Naive thymus-derived CD4-positive, alpha-beta T cell (primary cell): Measurements from ENCODE around the gene DPP7. TPM values are rescaled to one million over a fixed set of nuclear protein-coding genes. Genes with fewer than 3 reads are reported as not detected.

ENCODE experiments used
- ATAC-seq: fragments of 150-1000 bp; cut with Tn5 transposase; 2 replicates; pipeline ENCODE4 v1.10.0; 2021; ENCODE audit warnings: mild to moderate bottlenecking, moderate library complexity
- CTCF ChIA-PET: fragments of 350-600 bp; sonication (Branson Sonifier 250); formaldehyde crosslinking; loops from one replicate; lab custom pipeline; 2021; ENCODE audit warnings: antibody characterized with exemption; lab: Charles Lee
- POLR2A ChIA-PET: fragments of 350-600 bp; sonication (Branson Sonifier 250); formaldehyde crosslinking; loops from one replicate; lab custom pipeline; 2021; ENCODE audit warnings: antibody characterized with exemption, inconsistent platforms; lab: Charles Lee
- DNase-seq, 9 donors: peaks; one replicate each; pipeline versions ENCODE4 v3.0.0 to v3.0.0-alpha.2; 2020 to 2022; ENCODE audit warnings: mixed read lengths in 1 of 9
- H3K27ac ChIP-seq: one replicate; pipeline ENCODE4 v1.7.0; 2013; ENCODE audit warnings: mild to moderate bottlenecking, low read depth, low read length, moderate library complexity
- H3K27me3 ChIP-seq, 2 donors: one replicate each; pipeline ENCODE4 v1.7.0; 2013; ENCODE audit warnings: low read length in 2 of 2, mild to moderate bottlenecking in 2 of 2, moderate library complexity in 2 of 2; ENCODE audit not compliant: control insufficient read depth in 2 of 2, insufficient read depth in 2 of 2
- H3K36me3 ChIP-seq, 3 experiments: 1 replicate in 2 of 3; 2 replicates in 1 of 3; pipeline ENCODE4 v1.7.0; 2013; ENCODE audit warnings: low read length in 3 of 3, mild to moderate bottlenecking in 3 of 3, moderate library complexity in 1 of 3; ENCODE audit not compliant: insufficient read depth in 3 of 3, control insufficient read depth in 2 of 3
- H3K4me1 ChIP-seq, 2 donors: one replicate each; pipeline ENCODE4 v1.7.0; 2013; ENCODE audit warnings: low read length in 2 of 2, mild to moderate bottlenecking in 2 of 2, moderate library complexity in 1 of 2; ENCODE audit not compliant: control insufficient read depth in 2 of 2, insufficient read depth in 2 of 2
- H3K4me3 ChIP-seq: 2 replicates; pipeline ENCODE4 v1.7.0; 2013; ENCODE audit warnings: mild to moderate bottlenecking, low read length
- H3K9me3 ChIP-seq, 3 experiments: 1 replicate in 2 of 3; 2 replicates in 1 of 3; pipeline ENCODE4 v1.7.0; 2013; ENCODE audit warnings: low read length in 3 of 3; ENCODE audit not compliant: control insufficient read depth in 2 of 3
- H3K27ac Mint-ChIP-seq, 9 donors: one replicate each; pipeline ENCODE4 v1.8.0; 2020 to 2022; ENCODE audit warnings: mixed read lengths in 9 of 9, mild to moderate bottlenecking in 8 of 9, moderate library complexity in 5 of 9, inconsistent platforms in 2 of 9
- H3K27me3 Mint-ChIP-seq, 5 donors: one replicate each; pipeline ENCODE4 v1.8.0; 2021 to 2022; ENCODE audit warnings: mixed read lengths in 5 of 5, mild to moderate bottlenecking in 1 of 5
- H3K36me3 Mint-ChIP-seq, 5 donors: one replicate each; pipeline ENCODE4 v1.8.0; 2020 to 2022; ENCODE audit warnings: mixed read lengths in 5 of 5, mild to moderate bottlenecking in 3 of 5, inconsistent platforms in 1 of 5
- H3K4me1 Mint-ChIP-seq, 7 donors: one replicate each; pipeline ENCODE4 v1.8.0; 2020 to 2022; ENCODE audit warnings: mixed read lengths in 7 of 7, mild to moderate bottlenecking in 3 of 7, inconsistent platforms in 1 of 7
- H3K4me3 Mint-ChIP-seq, 10 donors: one replicate each; pipeline ENCODE4 v1.8.0; 2020 to 2022; ENCODE audit warnings: mild to moderate bottlenecking in 10 of 10, mixed read lengths in 10 of 10, moderate library complexity in 6 of 10, inconsistent platforms in 2 of 10
- H3K9me3 Mint-ChIP-seq, 11 donors: one replicate each; pipeline ENCODE4 v1.8.0; 2020 to 2022; ENCODE audit warnings: mixed read lengths in 11 of 11, mild to moderate bottlenecking in 4 of 11, inconsistent platforms in 1 of 11, moderate library complexity in 1 of 11
- intact Hi-C, 2 donors: fragments of 100-400 bp; cut with micrococcal nuclease; formaldehyde crosslinking; loops; one replicate each; pipeline ENCODE4 v1.15.1; 2023
- polyA plus RNA-seq, 2 donors: library from polyadenylated mRNA; unstranded; fragments of 300-500 nt; fragmentation: Illumina TruSeq; gene quantifications; one replicate each; pipeline ENCODE4 v1.2.3, GENCODE V29; 2021
- total RNA-seq, 6 experiments: library from RNA in 5 of 6; stranded (reverse) in 5 of 6; gene quantifications; 1 replicate in 5 of 6; 2 replicates in 1 of 6; pipeline ENCODE4 v1.2.3 and lab custom pipeline; 2021 to 2026

Gene DPP7
- total and polyA plus RNA-seq, 7 experiments from 2014 or later = 86.9 to 328 (median 270) TPM

DNA sequence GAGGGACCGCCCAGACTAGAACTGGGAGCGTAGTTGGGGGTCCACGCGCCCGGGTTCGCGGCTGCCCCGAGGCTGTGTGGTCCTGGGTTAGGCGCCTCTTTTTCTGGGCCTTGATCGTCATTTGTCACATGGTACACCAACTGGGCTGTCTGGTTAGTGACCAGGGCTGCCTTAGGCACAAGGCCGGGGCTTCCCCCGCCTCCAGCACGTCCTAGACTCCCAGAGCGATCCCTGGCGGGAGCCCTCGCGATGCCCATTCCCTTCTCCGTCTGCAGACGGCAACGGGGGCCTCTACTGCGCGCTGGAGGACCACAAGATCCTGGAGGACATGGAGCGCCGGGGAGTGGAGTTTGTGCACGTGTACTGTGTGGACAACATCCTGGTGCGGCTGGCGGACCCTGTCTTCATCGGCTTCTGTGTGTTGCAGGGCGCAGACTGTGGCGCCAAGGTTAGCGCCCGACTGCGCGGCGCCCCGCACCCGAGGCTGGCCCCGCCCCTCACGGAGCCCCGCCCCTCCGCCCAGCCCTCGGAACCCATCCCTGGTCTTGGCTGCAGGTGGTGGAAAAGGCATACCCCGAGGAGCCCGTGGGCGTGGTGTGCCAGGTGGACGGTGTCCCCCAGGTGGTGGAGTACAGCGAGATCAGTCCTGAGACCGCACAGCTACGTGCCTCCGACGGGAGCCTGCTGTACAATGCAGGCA lies 35.7 kb downstream of the DPP7 start:
- no peak for ATAC-seq
- no peak overlapping the region for H3K27ac Mint-ChIP-seq
- Histone ChIP-seq H3K27ac (no peak overlapping the region), H3K4me3 (no peak overlapping the region), H3K36me3 (peaks cover 0 to 23% (median 0%) of the 10 kb centered on the region in 3 experiments), H3K4me1 (peaks cover 6 to 8% of the 10 kb centered on the region in 2 donors), H3K27me3 (no peaks in the 10 kb centered on the region), H3K9me3 (no peaks in the 10 kb centered on the region)
- CTCF ChIA-PET = interaction anchor here (1.1 kb wide), 1 partner anchor 32 kb away, joined by 3 read pairs; no protein-coding TSS in a partner anchor
- H3K36me3 Mint-ChIP-seq = peaks cover 0 to 4% (median 0%) of the 10 kb centered on the region in 5 donors
- POLR2A ChIA-PET = interaction anchor here (0.6 to 2.8 kb wide), 2 partner anchors 7 to 147 kb away, joined by 4 to 18 read pairs; partner anchors contain the start of gene MAN1B1
- DNase-seq = no peak
- intact Hi-C loops = no loop called here
- peaks cover 0 to 15% (median 0%) of the 10 kb centered on the region in 7 donors for H3K4me1 Mint-ChIP-seq
- no peaks in the 10 kb centered on the region for H3K27me3 Mint-ChIP-seq
- H3K4me3 Mint-ChIP-seq = peak overlapping the region in 9 of 10 donors; percentile 11 to 80 (median 55)
- H3K9me3 Mint-ChIP-seq = no peaks in the 10 kb centered on the region

DNA sequence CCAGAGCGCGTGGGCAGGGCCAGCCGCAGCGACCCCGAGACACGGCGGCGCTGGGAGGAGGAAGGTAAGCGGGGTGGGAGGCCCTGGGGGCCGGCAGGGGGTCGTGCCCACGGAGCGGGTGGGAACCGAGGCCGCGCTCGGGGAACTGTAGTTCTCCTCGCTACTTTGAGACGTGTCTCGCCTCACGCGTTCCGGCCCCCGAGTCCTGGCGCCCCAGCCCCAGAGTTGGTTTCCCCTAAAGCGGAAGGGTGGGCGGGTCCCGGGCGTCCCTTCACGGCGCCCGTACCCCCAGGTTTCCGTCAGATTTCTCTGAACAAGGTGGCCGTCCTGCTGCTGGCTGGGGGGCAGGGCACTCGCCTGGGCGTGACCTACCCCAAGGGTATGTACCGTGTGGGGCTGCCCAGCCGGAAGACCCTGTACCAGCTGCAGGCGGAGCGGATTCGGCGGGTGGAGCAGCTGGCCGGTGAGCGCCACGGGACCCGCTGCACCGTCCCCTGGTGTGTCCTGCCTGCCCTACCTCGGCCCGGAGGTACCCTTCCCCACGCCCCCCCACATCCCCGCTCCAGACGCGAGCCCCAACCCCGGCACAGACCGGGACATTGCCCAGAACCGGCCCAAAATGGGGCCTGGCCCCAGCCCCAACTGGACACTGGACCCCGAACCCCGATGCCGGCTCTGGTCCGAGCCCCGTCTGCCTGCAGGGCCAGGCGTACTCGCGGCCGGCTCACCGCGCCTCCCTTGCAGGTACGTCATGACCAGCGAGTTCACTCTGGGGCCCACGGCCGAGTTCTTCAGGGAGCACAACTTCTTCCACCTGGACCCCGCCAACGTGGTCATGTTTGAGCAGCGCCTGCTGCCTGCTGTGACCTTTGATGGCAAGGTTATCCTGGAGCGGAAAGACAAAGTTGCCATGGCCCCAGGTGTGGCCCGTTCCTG lies 36.5 kb downstream of the DPP7 start:
- H3K36me3 Mint-ChIP-seq = peaks cover 0 to 4% (median 0%) of the 10 kb centered on the region in 5 donors
- ATAC-seq (peak; percentile 41), DNase-seq (peak in 5 of 9 donors; percentile 21 to 45 (median 29))
- H3K4me1 Mint-ChIP-seq = peaks cover 0 to 15% (median 0%) of the 10 kb centered on the region in 7 donors
- no peaks in the 10 kb centered on the region for H3K27me3 Mint-ChIP-seq
- Histone ChIP-seq H3K27ac (peak overlapping the region; percentile 70), H3K36me3 (peaks cover 0 to 23% (median 0%) of the 10 kb centered on the region in 3 experiments), H3K4me3 (peak overlapping the region; percentile 47), H3K27me3 (no peaks in the 10 kb centered on the region), H3K9me3 (no peaks in the 10 kb centered on the region), H3K4me1 (peaks cover 6 to 8% of the 10 kb centered on the region in 2 donors)
- intact Hi-C loops = loop anchor here (1.0 kb wide), 3 partner anchors 8 to 17 kb away; partner anchors contain the start of gene MAN1B1 (in 2 of the 2)
- POLR2A ChIA-PET = interaction anchor here (0.6 to 3.0 kb wide), 4 partner anchors 8 to 146 kb away, joined by 4 to 18 read pairs (median 10); partner anchors contain the start of gene MAN1B1
- no peaks in the 10 kb centered on the region for H3K9me3 Mint-ChIP-seq
- CTCF ChIA-PET = interaction anchor here (0.7 kb wide), 1 partner anchor 14 kb away, joined by 3 read pairs; no protein-coding TSS in a partner anchor
- H3K4me3 Mint-ChIP-seq = peak overlapping the region; percentile 52 to 83 (median 74)
- H3K27ac Mint-ChIP-seq = peak overlapping the region in 1 of 9 donors; percentile 30

DNA sequence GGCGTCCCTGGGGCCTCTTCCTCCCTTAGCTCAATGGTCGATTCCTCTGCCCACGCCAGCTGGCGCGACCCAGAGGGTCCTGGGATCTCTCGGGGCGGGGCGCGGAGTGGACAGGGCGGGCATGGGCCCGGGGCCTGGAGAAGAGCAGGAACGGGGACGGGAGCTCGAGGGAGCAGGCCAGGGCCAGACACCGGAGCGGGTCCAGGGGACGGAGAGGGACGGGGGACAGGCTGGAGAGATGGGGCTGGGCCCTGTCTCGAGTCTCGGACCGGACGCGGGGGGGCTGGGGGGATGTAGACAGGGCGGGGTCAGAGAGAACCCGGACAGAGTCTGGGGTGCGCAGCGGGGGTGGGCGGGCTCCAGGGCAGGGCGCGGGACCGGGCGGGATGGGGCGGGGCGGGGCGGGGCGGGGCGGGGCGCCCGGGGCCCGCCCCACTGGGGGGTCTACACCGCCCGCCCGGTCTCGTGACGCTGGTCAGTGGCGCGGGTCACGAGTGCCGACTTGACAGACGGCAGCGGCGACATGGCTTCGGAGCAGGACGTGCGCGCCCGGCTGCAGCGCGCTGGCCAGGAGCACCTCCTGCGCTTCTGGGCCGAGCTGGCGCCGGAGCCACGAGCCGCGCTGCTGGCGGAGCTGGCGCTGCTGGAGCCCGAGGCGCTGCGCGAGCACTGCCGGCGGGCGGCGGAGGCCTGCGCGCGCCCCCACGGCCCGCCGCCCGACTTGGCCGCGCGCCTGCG lies 37.4 kb downstream of the DPP7 start, which contains the start of gene UAP1L1:
Gene UAP1L1 (plus strand): TSS at position 508 of the 738 bp plus-strand sequence. CDS start 16 bp downstream, at position 524.
- Mint-ChIP-seq H3K4me3 (peak within 1 kb of the TSS; percentile 53 to 83 (median 75)), H3K9me3 (no peaks in the 10 kb centered on the region), H3K36me3 (peaks cover 0 to 4% (median 0%) of the 10 kb centered on the region in 5 donors), H3K27me3 (no peaks in the 10 kb centered on the region), H3K27ac (peak within 1 kb of the TSS in 3 of 9 donors; percentile 28 to 38 (median 30)), H3K4me1 (peaks cover 0 to 16% (median 0%) of the 10 kb centered on the region in 7 donors)
- Histone ChIP-seq H3K27me3 (no peaks in the 10 kb centered on the region), H3K36me3 (peaks cover 0 to 18% (median 0%) of the 10 kb centered on the region in 3 experiments), H3K9me3 (no peaks in the 10 kb centered on the region), H3K4me1 (peaks cover 6 to 8% of the 10 kb centered on the region in 2 donors), H3K27ac (peak within 1 kb of the TSS; percentile 70), H3K4me3 (peak within 1 kb of the TSS; percentile 47)
- DNase-seq = peak in 7 of 9 donors; percentile 29 to 71 (median 39)
- ATAC-seq = peak; percentile 81
- intact Hi-C loops = loop anchor here (1.0 kb wide), 3 partner anchors 9 to 18 kb away; partner anchors contain the start of gene MAN1B1 (in 2 of the 2)
- POLR2A ChIA-PET = interaction anchor here (1.2 to 3.0 kb wide), 4 partner anchors 9 to 53 kb away, joined by 4 to 18 read pairs (median 10); partner anchors contain the start of gene MAN1B1
- CTCF ChIA-PET = interaction anchor here (0.5 to 0.7 kb wide), 2 partner anchors 13 to 125 kb away, joined by 3 read pairs; no protein-coding TSS in a partner anchor

DNA sequence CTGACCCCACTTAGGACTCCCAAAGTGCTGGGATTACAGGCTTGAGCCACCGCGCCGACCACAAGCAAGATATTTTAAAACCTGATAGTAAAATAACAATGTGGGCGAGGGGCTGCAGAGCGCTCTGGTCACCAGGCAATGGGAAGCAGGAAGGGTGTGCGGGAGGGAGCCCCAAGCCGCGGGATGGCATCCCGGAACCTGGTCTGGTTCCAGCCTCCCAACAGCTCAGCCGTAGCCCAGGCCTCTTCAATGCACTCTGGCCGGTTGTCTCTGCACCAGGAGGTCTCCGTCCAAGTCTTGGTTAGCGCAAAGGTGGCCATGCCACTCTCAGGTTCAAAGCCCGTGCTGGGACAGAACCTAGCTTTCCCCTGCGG lies 37.9 kb downstream of the DPP7 start:
- H3K4me3 ChIP-seq = no peak overlapping the region
- peak overlapping the region in 2 of 9 donors; percentile 28 to 38 for H3K27ac Mint-ChIP-seq
- peak overlapping the region; percentile 25 to 80 (median 66) for H3K4me3 Mint-ChIP-seq
- H3K27me3 ChIP-seq = no peaks in the 10 kb centered on the region
- H3K9me3 Mint-ChIP-seq = no peaks in the 10 kb centered on the region
- H3K36me3 Mint-ChIP-seq = peaks cover 0 to 2% (median 0%) of the 10 kb centered on the region in 5 donors
- peak overlapping the region; percentile 10 for H3K27ac ChIP-seq
- peaks cover 0 to 12% (median 0%) of the 10 kb centered on the region in 3 experiments for H3K36me3 ChIP-seq
- peaks cover 6 to 8% of the 10 kb centered on the region in 2 donors for H3K4me1 ChIP-seq
- intact Hi-C loops = loop anchor here (1.0 kb wide), 3 partner anchors 9 to 19 kb away; partner anchors contain the start of gene MAN1B1 (in 2 of the 2)
- DNase-seq (no peak), ATAC-seq (no peak)
- peaks cover 0 to 19% (median 0%) of the 10 kb centered on the region in 7 donors for H3K4me1 Mint-ChIP-seq
- H3K9me3 ChIP-seq = no peaks in the 10 kb centered on the region
- ChIA-PET POLR2A (interaction anchor here (1.2 to 3.0 kb wide), 4 partner anchors 9 to 53 kb away, joined by 4 to 18 read pairs (median 10); partner anchors contain the start of gene MAN1B1), CTCF (interaction anchor here (0.5 kb wide), 1 partner anchor 126 kb away, joined by 3 read pairs; no protein-coding TSS in a partner anchor)
- H3K27me3 Mint-ChIP-seq = no peaks in the 10 kb centered on the region

DNA sequence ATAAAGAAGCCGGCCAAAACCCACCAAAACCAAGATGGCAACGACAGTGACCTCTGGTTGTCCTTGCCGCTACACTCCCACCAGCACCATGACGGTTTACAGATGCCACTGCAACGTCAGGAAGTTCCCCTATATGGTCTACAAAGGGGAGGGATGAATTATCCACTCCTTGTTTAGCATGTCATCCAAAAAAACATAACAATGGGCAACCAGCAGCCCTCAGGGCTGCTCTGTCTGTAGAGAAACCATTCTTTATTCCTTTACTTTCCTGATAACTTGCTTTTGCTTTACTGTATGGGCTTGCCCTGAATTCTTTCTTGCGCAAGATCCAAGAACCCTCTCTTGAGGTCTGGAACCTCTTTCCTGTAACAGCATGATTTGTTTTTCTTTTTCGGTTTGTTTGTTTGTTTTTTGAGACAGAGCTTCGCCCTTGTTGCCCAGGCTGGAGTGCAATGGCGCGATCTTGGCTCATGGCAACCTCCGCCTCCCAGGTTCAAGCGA lies 39.2 kb downstream of the DPP7 start:
- Histone ChIP-seq H3K27ac (no peak overlapping the region), H3K4me1 (peaks cover 13 to 15% of the 10 kb centered on the region in 2 donors), H3K4me3 (no peak overlapping the region), H3K36me3 (peaks cover 0 to 3% (median 0%) of the 10 kb centered on the region in 3 experiments), H3K27me3 (no peaks in the 10 kb centered on the region), H3K9me3 (no peaks in the 10 kb centered on the region)
- Mint-ChIP-seq H3K36me3 (peaks cover 0 to 2% (median 0%) of the 10 kb centered on the region in 5 donors), H3K4me1 (peaks cover 6 to 31% (median 9%) of the 10 kb centered on the region in 7 donors), H3K27me3 (no peaks in the 10 kb centered on the region), H3K27ac (no peak overlapping the region), H3K4me3 (peak overlapping the region in 3 of 10 donors; percentile 14 to 75 (median 21)), H3K9me3 (no peaks in the 10 kb centered on the region)
- ATAC-seq (no peak), DNase-seq (no peak)
- POLR2A ChIA-PET = interaction anchor here (3.0 kb wide), 1 partner anchor 7 kb away, joined by 13 read pairs; no protein-coding TSS in a partner anchor
- intact Hi-C loops = no loop called here
- CTCF ChIA-PET = no interaction called here
